Suprapubic skin (tissue), 4 donors: ENCODE results near the gene ITGA6. TPM values are rescaled to one million over a fixed set of nuclear protein-coding genes. Genes with fewer than 3 reads are reported as not detected.

Experiments
- DNase-seq, 2 donors: peaks; one replicate each; pipeline ENCODE4 v3.0.0-alpha.2; 2019; ENCODE audit warnings: low spot score in 2 of 2
- H3K27ac ChIP-seq: fragments of 200-600 bp; sonication (generic); one replicate; pipeline ENCODE4 v1.5.1; 2019
- H3K27me3 ChIP-seq: fragments of 200-600 bp; sonication (generic); one replicate; pipeline ENCODE4 v1.5.1; 2019
- H3K36me3 ChIP-seq: fragments of 200-600 bp; sonication (generic); one replicate; pipeline ENCODE4 v1.5.1; 2019
- H3K4me1 ChIP-seq: fragments of 200-600 bp; sonication (generic); one replicate; pipeline ENCODE4 v1.5.1; 2019
- H3K4me3 ChIP-seq: fragments of 200-600 bp; sonication (generic); one replicate; pipeline ENCODE4 v1.5.1; 2019; ENCODE audit warnings: mild to moderate bottlenecking
- H3K9me3 ChIP-seq: fragments of 200-600 bp; sonication (generic); one replicate; pipeline ENCODE4 v1.5.1; 2019
- CTCF ChIP-seq, 2 donors: fragments of 200-600 bp in 1 of 2; fragments of 450-650 bp in 1 of 2; sonication (generic) in 1 of 2; IDR thresholded peaks; one replicate each; pipeline ENCODE4 v1.5.1; 2016 to 2019; ENCODE audit warnings: antibody characterized with exemption in 2 of 2, mild to moderate bottlenecking in 1 of 2, moderate library complexity in 1 of 2
- EP300 ChIP-seq: sonication (generic); formaldehyde crosslinking; IDR thresholded peaks from one replicate; pipeline ENCODE4 v1.6.1; 2017; ENCODE audit warnings: antibody characterized with exemption
- POLR2A ChIP-seq, 2 donors: fragments of 450-650 bp; IDR thresholded peaks; one replicate each; pipeline ENCODE4 v1.6.1; 2017; ENCODE audit warnings: antibody characterized with exemption in 2 of 2, mild to moderate bottlenecking in 2 of 2, moderate library complexity in 2 of 2
- POLR2AphosphoS5 ChIP-seq, 3 donors: sonication (generic); formaldehyde crosslinking; IDR thresholded peaks; one replicate each; pipeline ENCODE4 v1.6.1; 2017; ENCODE audit warnings: antibody characterized with exemption in 3 of 3
- WGBS: methylation state at CpG from one replicate; pipeline ENCODE4 v1.1.5; 2018; 5-methylcytosine and 5-hydroxymethylcytosine counted together
- total RNA-seq, 4 donors: library from RNA; depleted of rRNA; stranded (reverse); fragments of >200 nt; gene quantifications; one replicate each; pipeline ENCODE4 v1.1.0, GENCODE V29; 2016

The ITGA6 gene
- total RNA-seq, 4 donors from 2014 or later = 89.6 to 204 (median 161) TPM

- DNase-seq = no peak
- Histone ChIP-seq H3K36me3 (no peaks in the 10 kb centered on the region), H3K4me3 (no peak overlapping the region), H3K4me1 (peaks cover 18% of the 10 kb centered on the region), H3K27ac (no peak overlapping the region), H3K27me3 (no peaks in the 10 kb centered on the region), H3K9me3 (no peaks in the 10 kb centered on the region)
- no peak for TF ChIP-seq EP300
- no peak for TF ChIP-seq CTCF (IDR thresholded peaks at IDR 0.05)
- no peak for TF ChIP-seq POLR2AphosphoS5 (IDR thresholded peaks at IDR 0.05)
- TF ChIP-seq POLR2A (IDR thresholded peaks at IDR 0.05) = no peak
Measured at GRCh38 chr2:172550419-172550818, 123.0 kb downstream of the ITGA6 start.

GRCh38 chr2:172551271-172551670 is 123.9 kb downstream of the ITGA6 start:
- DNase-seq = no peak
- no peaks in the 10 kb centered on the region for H3K27me3 ChIP-seq
- H3K36me3 ChIP-seq = no peaks in the 10 kb centered on the region
- TF ChIP-seq CTCF (IDR thresholded peaks at IDR 0.05) (no peak), POLR2A (IDR thresholded peaks at IDR 0.05) (no peak), POLR2AphosphoS5 (IDR thresholded peaks at IDR 0.05) (no peak), EP300 (no peak)
- H3K4me1 ChIP-seq = peaks cover 13% of the 10 kb centered on the region
- H3K4me3 ChIP-seq = no peak overlapping the region
- H3K27ac ChIP-seq = no peak overlapping the region
- H3K9me3 ChIP-seq = no peaks in the 10 kb centered on the region

GRCh38 chr2:172552547-172553291 is 125.3 kb downstream of the ITGA6 start:
- H3K27ac ChIP-seq = no peak overlapping the region
- TF ChIP-seq POLR2AphosphoS5 (IDR thresholded peaks at IDR 0.05) = no peak
- no peak for TF ChIP-seq CTCF (IDR thresholded peaks at IDR 0.05)
- TF ChIP-seq POLR2A (IDR thresholded peaks at IDR 0.05) = no peak
- no peak for TF ChIP-seq EP300
- no peaks in the 10 kb centered on the region for H3K9me3 ChIP-seq
- H3K36me3 ChIP-seq = no peaks in the 10 kb centered on the region
- H3K4me1 ChIP-seq = peaks cover 23% of the 10 kb centered on the region
- no peaks in the 10 kb centered on the region for H3K27me3 ChIP-seq
- no peak for DNase-seq
- 80% methylated on average over 4 of the region's 4 CpGs for WGBS
- no peak overlapping the region for H3K4me3 ChIP-seq

- peak overlapping the region; percentile 72 for H3K4me3 ChIP-seq
- H3K27me3 ChIP-seq = no peaks in the 10 kb centered on the region
- H3K36me3 ChIP-seq = no peaks in the 10 kb centered on the region
- H3K4me1 ChIP-seq = peaks cover 34% of the 10 kb centered on the region
- no peak overlapping the region for H3K27ac ChIP-seq
- TF ChIP-seq POLR2A (IDR thresholded peaks at IDR 0.05) (no peak), EP300 (no peak), CTCF (IDR thresholded peaks at IDR 0.05) (no peak), POLR2AphosphoS5 (IDR thresholded peaks at IDR 0.05) (no peak)
- no peak for DNase-seq
- WGBS = 56% methylated on average over 18 of the region's 18 CpGs
- no peaks in the 10 kb centered on the region for H3K9me3 ChIP-seq
Measured at GRCh38 chr2:172554352-172555271, 127.2 kb downstream of the ITGA6 start.

GRCh38 chr2:172555272-172555521 is 127.8 kb downstream of the ITGA6 start:
- TF ChIP-seq POLR2AphosphoS5 (IDR thresholded peaks at IDR 0.05) (peak in 1 of 3 donors; percentile 5), EP300 (no peak)
- no peaks in the 10 kb centered on the region for H3K36me3 ChIP-seq
- H3K27ac ChIP-seq = peak overlapping the region; percentile 97
- DNase-seq = no peak
- 8% methylated on average over 8 of the region's 8 CpGs for WGBS
- peaks cover 34% of the 10 kb centered on the region for H3K4me1 ChIP-seq
- H3K9me3 ChIP-seq = no peaks in the 10 kb centered on the region
- no peaks in the 10 kb centered on the region for H3K27me3 ChIP-seq
- peak overlapping the region; percentile 72 for H3K4me3 ChIP-seq

Other genes with a start within 250 kb of the ITGA6 start
- 100 to 1,000 TPM in 1 of 4 donors, 10 to 100 TPM in 3; 35.2 to 151 (median 66.5) TPM for gene PDK1, start 128.5 kb downstream of the ITGA6 start, total RNA-seq